Activated CD8-positive, alpha-beta T cell treated with anti-CD3 and anti-CD28 coated beads for 36 hours (primary cell): ENCODE measurements around the gene ETFB. TPM values are rescaled to one million over a fixed set of nuclear protein-coding genes. Genes with fewer than 3 reads are reported as not detected.

Experiments
- ATAC-seq: fragments of 200-7000 bp; cut with Tn5 transposase; one replicate; pipeline ENCODE4 v1.10.0; 2021; ENCODE audit warnings: mild to moderate bottlenecking, moderate library complexity
- CTCF ChIA-PET: fragments of 350-600 bp; sonication (Branson Sonifier 250); formaldehyde crosslinking; loops from one replicate; lab custom pipeline; 2021; ENCODE audit warnings: antibody characterized with exemption; lab: Charles Lee
- POLR2A ChIA-PET: fragments of 350-600 bp; sonication (Branson Sonifier 250); formaldehyde crosslinking; loops from one replicate; lab custom pipeline; 2021; ENCODE audit warnings: antibody characterized with exemption; lab: Charles Lee
- DNase-seq: peaks from one replicate; pipeline ENCODE4 v3.0.0-alpha.2; 2020
- H3K27ac Mint-ChIP-seq: one replicate; pipeline ENCODE4 v1.8.0; 2021; ENCODE audit warnings: mild to moderate bottlenecking, mixed read lengths
- H3K27me3 Mint-ChIP-seq: one replicate; pipeline ENCODE4 v1.8.0; 2021; ENCODE audit warnings: mixed read lengths
- H3K36me3 Mint-ChIP-seq: one replicate; pipeline ENCODE4 v1.8.0; 2021; ENCODE audit warnings: low read depth, mixed read lengths
- H3K4me1 Mint-ChIP-seq: one replicate; pipeline ENCODE4 v1.8.0; 2021; ENCODE audit warnings: low read depth, mixed read lengths
- H3K4me3 Mint-ChIP-seq: one replicate; pipeline ENCODE4 v1.8.0; 2021; ENCODE audit warnings: mild to moderate bottlenecking, moderate library complexity, mixed read lengths
- H3K9me3 Mint-ChIP-seq: one replicate; pipeline ENCODE4 v1.8.0; 2021; ENCODE audit warnings: mixed read lengths
- CTCF ChIP-seq: fragments of 200-600 bp; IDR thresholded peaks from one replicate; pipeline ENCODE4 v1.8.0; 2022; ENCODE audit warnings: antibody characterized with exemption, mild to moderate bottlenecking
- intact Hi-C: fragments of 100-400 bp; cut with micrococcal nuclease; formaldehyde crosslinking; loops from one replicate; pipeline ENCODE4 v1.10.0; 2022
- total RNA-seq, 2 experiments: library from RNA; stranded (reverse); gene quantifications; one replicate each; pipeline ENCODE4 v1.2.3, GENCODE V29; 2021

The ETFB gene
- total RNA-seq, 2 experiments from 2014 or later: 151 to 162 TPM

DNA sequence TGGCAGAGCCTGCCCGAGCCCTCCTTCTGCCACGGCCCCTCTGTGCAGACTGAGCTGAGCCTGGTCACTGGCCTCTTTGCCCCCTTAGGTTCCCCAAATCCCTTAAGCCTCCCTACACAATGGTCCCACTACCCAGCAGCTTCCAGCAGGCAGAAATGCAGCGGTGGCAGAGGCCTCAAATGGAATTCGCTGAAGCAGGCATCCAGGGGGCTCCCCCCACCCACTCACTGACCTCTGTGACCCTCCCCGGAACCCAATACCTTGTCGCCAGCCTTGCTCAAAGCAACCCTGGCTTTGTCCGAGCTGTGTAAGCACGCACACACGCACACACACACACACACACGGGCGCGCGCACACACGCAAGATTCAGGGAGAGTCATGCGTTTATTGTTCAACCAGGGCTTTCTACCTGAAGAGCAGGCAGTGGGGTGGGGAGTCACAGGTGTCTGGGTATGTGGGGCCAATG is 21.8 kb upstream of the ETFB start, which contains the start of gene LIM2:
LIM2 (minus strand) TSS at position 51 of the 466 bp plus-strand sequence. CDS start 531 bp downstream, outside the sequence.
- Mint-ChIP-seq H3K4me1 (peaks cover 28% of the 10 kb centered on the region), H3K4me3 (peak within 1 kb of the TSS; percentile 44), H3K36me3 (peaks cover 1% of the 10 kb centered on the region), H3K27ac (peak within 1 kb of the TSS; percentile 60), H3K9me3 (peaks cover 1% of the 10 kb centered on the region), H3K27me3 (no peaks in the 10 kb centered on the region)
- intact Hi-C loops: no loop called here
- POLR2A ChIA-PET: interaction anchor here (0.7 to 3.0 kb wide), 3 partner anchors 9 to 36 kb away, joined by 3 to 15 read pairs (median 8); partner anchors contain the start of gene NKG7
- TF ChIP-seq CTCF: no peak
- CTCF ChIA-PET: interaction anchor here (1.2 to 1.3 kb wide), 2 partner anchors 10 to 28 kb away, joined by 3 to 4 read pairs; no protein-coding TSS in a partner anchor
- DNase-seq (peak; percentile 54), ATAC-seq (peak; percentile 18)

DNA sequence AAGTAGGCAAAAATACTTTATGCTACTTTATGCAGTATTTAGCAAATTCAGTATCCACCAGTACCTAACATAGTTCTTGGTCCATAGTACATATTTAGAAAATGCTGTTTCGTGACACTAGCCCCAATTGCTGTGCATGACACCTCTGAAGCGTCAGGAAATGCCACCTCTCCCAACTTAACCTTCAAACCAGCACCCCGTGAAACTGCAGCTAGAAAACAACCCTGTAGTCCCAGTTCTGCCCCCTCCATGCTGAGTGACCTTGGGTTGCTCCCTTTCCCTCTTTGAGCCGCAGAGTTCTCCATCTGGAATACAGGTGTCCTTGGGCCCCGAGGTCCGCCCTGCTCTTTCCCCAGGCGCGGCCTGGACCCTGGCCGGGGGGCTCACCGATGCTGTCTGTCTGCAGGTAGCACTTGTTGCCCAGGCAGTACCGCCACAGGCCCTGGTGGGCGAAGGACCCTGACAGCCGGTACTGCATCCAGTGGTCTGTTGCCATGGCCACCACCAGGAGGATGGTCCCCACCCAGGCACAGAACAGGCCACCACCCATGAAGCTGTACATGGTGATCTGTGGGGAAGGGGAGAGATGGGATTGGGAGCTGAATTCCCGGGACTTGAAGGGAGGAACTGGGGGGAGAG is 20.8 kb upstream of the ETFB start:
- intact Hi-C loops: no loop called here
- peak overlapping the region; percentile 57 for H3K27ac Mint-ChIP-seq
- ATAC-seq (peak; percentile 27), DNase-seq (no peak)
- H3K36me3 Mint-ChIP-seq: peaks cover 2% of the 10 kb centered on the region
- POLR2A ChIA-PET: interaction anchor here (0.7 to 3.0 kb wide), 3 partner anchors 8 to 16 kb away, joined by 3 to 15 read pairs (median 8); partner anchors contain the start of gene NKG7
- no peak for TF ChIP-seq CTCF
- CTCF ChIA-PET: interaction anchor here (1.0 to 1.3 kb wide), 2 partner anchors 11 to 48 kb away, joined by 3 to 4 read pairs; no protein-coding TSS in a partner anchor
- H3K4me1 Mint-ChIP-seq: peaks cover 23% of the 10 kb centered on the region
- peak overlapping the region; percentile 44 for H3K4me3 Mint-ChIP-seq
- no peaks in the 10 kb centered on the region for H3K27me3 Mint-ChIP-seq
- H3K9me3 Mint-ChIP-seq: peaks cover 2% of the 10 kb centered on the region

DNA sequence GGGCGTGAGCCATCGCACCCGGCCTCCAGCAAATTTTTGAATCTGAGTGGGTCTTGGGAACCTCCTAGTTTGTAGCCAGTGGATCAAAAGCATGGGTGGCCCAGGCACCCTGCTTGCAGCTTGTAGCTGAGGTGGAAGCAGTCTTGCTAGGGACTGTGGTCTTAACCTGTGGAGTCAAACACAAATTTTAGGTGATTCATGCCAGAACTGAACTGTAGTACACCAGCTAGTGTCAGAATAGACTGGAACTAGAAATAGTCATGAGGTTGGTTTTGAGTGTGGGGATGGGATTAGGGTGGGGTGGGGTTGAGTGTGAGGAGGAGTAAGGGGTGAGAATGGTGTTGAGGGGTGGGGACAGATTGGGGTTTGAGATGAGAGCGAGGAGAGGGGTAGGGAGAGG is 15.8 kb upstream of the ETFB start:
- Mint-ChIP-seq H3K4me1 (peaks cover 26% of the 10 kb centered on the region), H3K4me3 (no peak overlapping the region), H3K9me3 (peaks cover 9% of the 10 kb centered on the region), H3K27ac (no peak overlapping the region), H3K36me3 (peaks cover 4% of the 10 kb centered on the region), H3K27me3 (no peaks in the 10 kb centered on the region)
- POLR2A ChIA-PET: interaction anchor here (0.8 to 2.2 kb wide), 3 partner anchors 9 to 16 kb away, joined by 3 to 11 read pairs (median 3); no protein-coding TSS in a partner anchor
- no peak for DNase-seq
- ATAC-seq: no peak
- TF ChIP-seq CTCF: no peak
- CTCF ChIA-PET: interaction anchor here (1.1 to 1.6 kb wide), 4 partner anchors 10 to 12 kb away, joined by 3 to 5 read pairs (median 4); partner anchors contain the start of gene NKG7
- intact Hi-C loops: no loop called here

DNA sequence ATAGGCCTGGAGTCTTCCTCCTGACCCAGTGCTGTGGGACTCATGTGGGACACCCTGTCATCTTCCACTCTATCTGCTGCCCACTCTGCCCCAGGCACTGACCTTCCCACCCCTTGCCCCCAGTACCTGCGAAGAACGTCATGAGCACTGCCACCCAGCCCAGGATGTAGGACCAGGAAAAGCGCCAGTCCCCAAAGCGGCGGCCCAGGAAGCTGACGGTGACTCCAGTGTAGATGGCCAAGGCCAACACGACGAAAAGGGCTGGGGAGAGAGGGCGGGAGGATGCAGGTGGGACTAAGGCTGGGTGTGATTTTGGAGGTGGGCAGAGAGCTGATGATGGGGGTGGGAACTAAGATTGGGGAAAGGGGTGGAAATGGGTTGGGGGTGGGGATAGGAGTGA is 14.2 kb upstream of the ETFB start:
- ATAC-seq: no peak
- CTCF ChIA-PET: interaction anchor here (1.6 to 2.6 kb wide), 2 partner anchors 11 to 13 kb away, joined by 4 to 8 read pairs; no protein-coding TSS in a partner anchor

More for the DNA sequence above, 14.2 kb upstream of the ETFB start:
- POLR2A ChIA-PET: interaction anchor here (0.9 to 2.2 kb wide), 4 partner anchors 9 to 14 kb away, joined by 3 to 11 read pairs (median 4); no protein-coding TSS in a partner anchor
- peak overlapping the region; percentile 56 for H3K27ac Mint-ChIP-seq
- H3K4me1 Mint-ChIP-seq: peaks cover 39% of the 10 kb centered on the region
- H3K27me3 Mint-ChIP-seq: no peaks in the 10 kb centered on the region
- H3K4me3 Mint-ChIP-seq: no peak overlapping the region
- peaks cover 9% of the 10 kb centered on the region for H3K9me3 Mint-ChIP-seq
- peaks cover 5% of the 10 kb centered on the region for H3K36me3 Mint-ChIP-seq
- intact Hi-C loops: no loop called here
- no peak for DNase-seq
- no peak for TF ChIP-seq CTCF
